K562 (cell line): Measurements from ENCODE around the gene RASGRP1. TPM values are rescaled to one million over a fixed set of nuclear protein-coding genes. Genes with fewer than 3 reads are reported as not detected.

Experiments used
- ARID1B ChIP-seq: fragments of 450-650 bp; IDR thresholded peaks from 2 replicates; pipeline ENCODE4 v1.6.1; 2016; ENCODE audit warnings: antibody characterized with exemption, mild to moderate bottlenecking, inconsistent platforms
- ATF4 ChIP-seq: fragments of 450-650 bp; formaldehyde crosslinking; IDR thresholded peaks from 2 replicates; pipeline ENCODE4 v1.4.0; 2022; ENCODE audit warnings: mild to moderate bottlenecking, moderate library complexity
- E2F3 ChIP-seq: fragments of 250-450 bp; sonication (Bioruptor Pico); IDR thresholded peaks from 2 replicates; pipeline ENCODE4 v1.4.0; 2020; ENCODE audit warnings: mild to moderate bottlenecking
- EGR1 ChIP-seq: fragments of 450-650 bp; conservative IDR thresholded peaks from 2 replicates; pipeline ENCODE4 v1.6.1; 2017; ENCODE audit warnings: mild to moderate bottlenecking
- EHMT2 ChIP-seq: fragments of 450-650 bp; IDR thresholded peaks from 2 replicates; pipeline ENCODE4 v1.6.1; 2018; ENCODE audit warnings: antibody characterized with exemption
- EWSR1 ChIP-seq: fragments of 450-650 bp; IDR thresholded peaks from 2 replicates; pipeline ENCODE4 v1.6.1; 2018; ENCODE audit warnings: borderline replicate concordance, mild to moderate bottlenecking, low read depth, moderate library complexity; ENCODE audit not compliant: partially characterized antibody
- MTA2 ChIP-seq: fragments of 450-650 bp; IDR thresholded peaks from 2 replicates; pipeline ENCODE4 v1.6.1; 2016; ENCODE audit warnings: low read depth
- MXI1 ChIP-seq: IDR thresholded peaks from 2 replicates; pipeline ENCODE4 v1.6.1; 2011; ENCODE audit warnings: low read depth, mild to moderate bottlenecking, improper control_type of control experiment, low read length
- RAD21 ChIP-seq, 2 experiments: fragments of 250-450 bp in 1 of 2; fragments of 450-650 bp in 1 of 2; sonication (Bioruptor Pico) in 1 of 2; formaldehyde crosslinking in 1 of 2; IDR thresholded peaks in 1 of 2; conservative IDR thresholded peaks in 1 of 2; 2 replicates each; pipeline versions ENCODE4 v1.4.0 to v1.8.0; 2020 to 2022; ENCODE audit warnings: mild to moderate bottlenecking in 2 of 2, moderate library complexity in 1 of 2
- RAD51 ChIP-seq: fragments of 450-650 bp; IDR thresholded peaks from 2 replicates; pipeline ENCODE4 v1.7.1; 2016; ENCODE audit warnings: low read depth, mild to moderate bottlenecking, borderline replicate concordance
- RBBP5 ChIP-seq: fragments of 200-600 bp; sonication (generic); IDR thresholded peaks from 2 replicates; pipeline ENCODE4 v1.6.1; 2012; ENCODE audit warnings: borderline replicate concordance, mild to moderate bottlenecking, low read length, control low read depth, inconsistent platforms; ENCODE audit not compliant: insufficient read depth, poor library complexity, severe bottlenecking
- RCOR1 ChIP-seq, 2 experiments: IDR thresholded peaks; 2 replicates each; pipeline ENCODE4 v1.6.1; 2012; ENCODE audit warnings: low read depth in 2 of 2, low read length in 2 of 2, borderline replicate concordance in 1 of 2, improper control_type of control experiment in 1 of 2
- RERE ChIP-seq: sonication (generic); formaldehyde crosslinking; IDR thresholded peaks from 2 replicates; pipeline ENCODE4 v1.8.0; 2023; ENCODE audit warnings: missing genetic modification reagents, mild to moderate bottlenecking, borderline replicate concordance
- RFX7 ChIP-seq: fragments of 250-450 bp; sonication (Bioruptor Pico); IDR thresholded peaks from 2 replicates; pipeline ENCODE4 v1.5.1; 2021; ENCODE audit warnings: mild to moderate bottlenecking
- RHOXF2B ChIP-seq: fragments of 250-450 bp; sonication (Bioruptor Pico); conservative IDR thresholded peaks from 2 replicates; pipeline ENCODE4 v1.5.1; 2021
- TAL1 ChIP-seq: fragments of 450-650 bp; IDR thresholded peaks from 2 replicates; pipeline ENCODE4 v1.6.1; 2016; ENCODE audit warnings: mild to moderate bottlenecking
- THRB ChIP-seq: fragments of 450-650 bp; formaldehyde crosslinking; conservative IDR thresholded peaks from 2 replicates; pipeline ENCODE4 v1.4.0; 2022; ENCODE audit warnings: mild to moderate bottlenecking, missing genetic modification characterization
- ZNF239 ChIP-seq: fragments of 250-450 bp; sonication (Bioruptor Pico); IDR thresholded peaks from 2 replicates; pipeline ENCODE4 v1.4.0; 2020; ENCODE audit warnings: mild to moderate bottlenecking
- ZNF384 ChIP-seq: IDR thresholded peaks from 2 replicates; pipeline ENCODE4 v1.6.1; 2012; ENCODE audit warnings: low read depth, low read length, improper control_type of control experiment
- ZNF444 ChIP-seq: fragments of 250-450 bp; sonication (Bioruptor Pico); IDR thresholded peaks from 2 replicates; pipeline ENCODE4 v1.4.0; 2020; ENCODE audit warnings: mild to moderate bottlenecking, moderate library complexity
- ZZZ3 ChIP-seq: fragments of 450-650 bp; IDR thresholded peaks from 2 replicates; pipeline ENCODE4 v1.6.1; 2016; ENCODE audit warnings: antibody characterized with exemption, mild to moderate bottlenecking, moderate library complexity
- polyA plus RNA-seq, 8 experiments: library from polyadenylated mRNA; depleted of rRNA in 4 of 8; stranded (reverse) in 5 of 8; unstranded in 3 of 8; fragments of >200 nt; fragmentation: Nextera tagmentation in 2 of 8; fragmentation: Illumina TruSeq in 1 of 8; extraction: Ambion mirVana in 2 of 8; extraction: Trizol in 1 of 8; gene quantifications; 2 replicates each; pipeline versions ENCODE4 v1.2.1 to v1.2.3, GENCODE V29; 2011 to 2014; ENCODE audit warnings: inconsistent platforms in 1 of 8, missing spikeins in 1 of 8
- total RNA-seq, 7 experiments: library from RNA; depleted of rRNA in 6 of 7; stranded (reverse); fragments of >200 nt in 6 of 7; fragmentation: Illumina TruSeq in 2 of 7; extraction: Trizol in 2 of 7; gene quantifications; 2 replicates each; pipeline versions ENCODE4 v1.2.1 to v1.2.3, GENCODE V29; 2011 to 2021; ENCODE audit warnings: low replicate concordance in 1 of 7

RASGRP1 gene
- total and polyA plus RNA-seq, 9 of the 15 experiments (the other 6 are each of a cell fraction or from before 2014, with no cell fraction given), result 0.14 to 0.72 (median 0.31) TPM

GRCh38 chr15:38453971-38454695, 110.5 kb downstream of the RASGRP1 start, which contains the start of gene FAM98B (continued):
- TF ChIP-seq RERE (CRISPR knock-in tag), result no peak
- no peak for TF ChIP-seq ATF4 (CRISPR knock-in tag)
- peak; percentile 63; the same call in 1 of the 2 replicates for TF ChIP-seq ZNF239 (CRISPR knock-in tag)
- TF ChIP-seq ARID1B, result no peak
- no peak for TF ChIP-seq RAD51
- TF ChIP-seq MTA2, result no peak
- 0 out of 2 replicates have a peak, but pooled peaks have one; percentile 70 for TF ChIP-seq ZZZ3
- TF ChIP-seq EWSR1, result no peak
- no peak for TF ChIP-seq RHOXF2B (CRISPR knock-in tag)
- peak; percentile 30 to 83; a peak in 2 of 4 replicates for TF ChIP-seq RCOR1 (IDR thresholded peaks at IDR 0.05; ENCODE audit: borderline replicate concordance in 1 of 2, low read depth in 2 of 2, low read length in 2 of 2)
- TF ChIP-seq MXI1, result no peak
- TF ChIP-seq ZNF384, result peak; percentile 47; the same call in 1 of the 2 replicates
- TF ChIP-seq EGR1, result no peak
- TF ChIP-seq RAD21 (CRISPR knock-in tag; conservative IDR thresholded peaks at IDR 0.05 in 1 of 2, IDR thresholded peaks at IDR 0.05 in 1 of 2), result 0 out of 4 replicates have a peak, but pooled peaks of 1 of the 2 experiments have one; percentile 3
- TF ChIP-seq E2F3 (CRISPR knock-in tag), result peak; percentile 70; the same call in 1 of the 2 replicates
- TF ChIP-seq ZNF444, result no peak
- no peak for TF ChIP-seq RFX7 (CRISPR knock-in tag)
- peak; percentile 98 for TF ChIP-seq RBBP5
- TF ChIP-seq THRB, result no peak
- peak; percentile 88 for TF ChIP-seq EHMT2
- TF ChIP-seq TAL1, result no peak
